HG03571 (cell line): ENCODE results near the gene PDRG1.

Source experiments
- ATAC-seq: cut with Tn5 transposase; IDR thresholded peaks from one replicate; pipeline ENCODE4 v1.9.1; 2021; ENCODE audit not compliant: unreplicated experiment

PDRG1 gene

DNA sequence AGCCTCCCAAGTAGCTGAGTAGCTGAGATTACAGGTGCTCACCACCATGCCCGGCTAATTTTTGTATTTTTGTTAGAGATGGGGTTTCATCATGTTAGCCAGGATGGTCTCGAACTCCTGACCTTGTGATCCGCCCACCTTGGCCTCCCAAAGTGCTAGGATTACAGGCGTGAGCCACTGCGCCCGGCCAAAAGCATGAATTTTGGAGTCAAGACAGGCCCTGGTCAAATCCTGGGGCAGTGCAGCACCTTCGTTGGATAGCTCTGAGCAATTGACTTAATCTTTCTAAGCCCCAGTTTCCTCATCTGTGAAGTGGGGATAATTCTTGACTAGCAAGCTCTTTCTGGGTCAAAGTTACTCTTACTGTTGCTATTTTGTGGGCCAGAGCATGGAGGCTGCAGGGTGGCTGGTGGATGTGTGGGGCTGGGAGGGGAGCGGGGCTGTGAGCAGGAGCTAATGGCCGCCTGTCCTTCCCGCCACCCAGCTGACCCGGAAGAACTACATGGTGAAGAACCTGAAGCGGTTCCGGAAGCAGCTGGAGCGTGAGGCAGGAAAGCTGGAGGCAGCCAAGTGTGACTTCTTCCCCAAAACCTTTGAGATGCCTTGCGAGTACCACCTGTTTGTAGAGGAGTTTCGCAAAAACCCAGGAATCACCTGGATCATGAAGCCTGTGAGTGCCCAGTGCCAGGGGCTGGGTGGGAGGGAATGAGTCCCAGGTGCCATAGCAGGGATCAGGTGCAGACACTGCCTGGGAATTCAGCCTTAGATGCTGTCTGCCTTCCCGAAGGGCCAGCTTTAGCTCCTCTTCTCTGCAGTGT lies 42.4 kb downstream of the PDRG1 start:
- no peak for ATAC-seq

DNA sequence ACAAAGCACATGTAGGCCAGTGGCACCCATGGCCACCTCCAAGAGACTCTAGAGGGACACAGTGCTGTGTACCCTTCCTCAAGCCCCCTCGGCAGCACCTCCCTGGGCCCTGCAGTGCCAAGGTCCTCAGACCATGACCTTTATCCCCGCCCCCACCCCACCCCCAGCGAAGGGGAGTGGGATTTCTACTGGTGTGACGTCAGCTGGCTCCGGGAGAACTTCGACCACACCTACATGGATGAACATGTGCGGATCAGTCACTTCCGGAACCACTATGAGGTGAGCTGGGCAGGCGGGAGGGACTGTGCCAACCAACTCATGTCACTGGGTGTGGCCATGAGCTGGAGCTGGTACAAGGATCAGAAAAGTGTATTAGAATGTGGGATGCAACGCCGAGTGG lies 43.4 kb downstream of the PDRG1 start:
- no peak for ATAC-seq

DNA sequence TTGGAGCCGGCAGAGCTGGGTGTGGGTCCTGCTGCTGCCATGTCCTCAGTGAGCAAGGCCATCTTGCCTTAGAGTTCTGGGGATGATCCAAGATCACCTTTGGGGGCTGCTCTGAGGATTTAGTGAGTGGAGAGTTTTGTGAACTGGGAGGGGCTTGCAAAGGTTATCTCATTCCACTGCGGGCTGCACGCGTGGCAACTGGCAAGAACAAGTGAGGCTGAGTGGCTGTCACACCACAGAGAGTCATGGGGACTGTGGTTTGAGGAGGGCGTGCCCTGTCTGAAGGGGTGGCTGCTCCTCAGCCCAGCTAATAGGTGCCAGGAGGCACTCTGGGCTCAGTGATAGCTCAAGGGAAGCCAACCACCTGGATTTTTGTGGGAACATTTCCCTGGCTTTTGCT lies 43.8 kb downstream of the PDRG1 start:
- ATAC-seq, result no peak

DNA sequence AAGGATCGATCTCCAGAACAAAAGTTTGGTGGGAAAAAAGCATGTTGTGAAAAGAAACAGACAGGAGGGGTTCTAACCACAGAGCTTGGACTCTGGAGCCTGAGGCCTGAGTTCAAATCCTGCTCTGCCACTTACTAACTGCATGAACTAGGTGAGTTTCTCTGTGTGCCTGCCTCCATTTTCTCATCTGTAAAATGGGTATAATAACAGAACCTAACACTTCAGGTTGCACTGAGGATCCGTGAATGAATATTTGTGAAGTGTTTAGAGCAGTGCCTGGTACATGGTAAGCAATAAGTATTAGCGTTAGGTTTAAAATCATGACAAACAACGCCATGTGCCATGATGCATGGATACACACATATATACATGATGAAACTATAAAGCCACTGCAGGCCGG lies 44.8 kb downstream of the PDRG1 start:
- no peak for ATAC-seq

DNA sequence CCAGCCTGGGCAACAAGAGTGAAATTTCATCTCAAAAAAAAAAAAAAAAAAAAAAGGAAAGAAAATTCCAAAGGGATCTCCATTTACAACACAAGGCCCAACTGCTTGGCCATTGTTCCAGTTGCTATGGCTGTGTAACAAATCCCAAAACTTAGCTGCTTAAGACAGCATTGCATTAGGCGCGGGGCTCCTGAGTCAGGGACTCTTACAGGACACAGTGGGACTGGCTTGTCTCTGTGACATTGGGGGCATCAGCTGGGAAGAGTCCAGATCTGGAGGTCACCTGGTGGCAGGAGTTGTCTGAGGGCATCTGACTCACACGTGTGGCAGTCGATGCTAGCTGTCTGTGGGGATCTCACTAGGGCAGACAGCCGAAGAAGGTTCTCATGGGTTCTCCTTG lies 45.8 kb downstream of the PDRG1 start:
- no peak for ATAC-seq

DNA sequence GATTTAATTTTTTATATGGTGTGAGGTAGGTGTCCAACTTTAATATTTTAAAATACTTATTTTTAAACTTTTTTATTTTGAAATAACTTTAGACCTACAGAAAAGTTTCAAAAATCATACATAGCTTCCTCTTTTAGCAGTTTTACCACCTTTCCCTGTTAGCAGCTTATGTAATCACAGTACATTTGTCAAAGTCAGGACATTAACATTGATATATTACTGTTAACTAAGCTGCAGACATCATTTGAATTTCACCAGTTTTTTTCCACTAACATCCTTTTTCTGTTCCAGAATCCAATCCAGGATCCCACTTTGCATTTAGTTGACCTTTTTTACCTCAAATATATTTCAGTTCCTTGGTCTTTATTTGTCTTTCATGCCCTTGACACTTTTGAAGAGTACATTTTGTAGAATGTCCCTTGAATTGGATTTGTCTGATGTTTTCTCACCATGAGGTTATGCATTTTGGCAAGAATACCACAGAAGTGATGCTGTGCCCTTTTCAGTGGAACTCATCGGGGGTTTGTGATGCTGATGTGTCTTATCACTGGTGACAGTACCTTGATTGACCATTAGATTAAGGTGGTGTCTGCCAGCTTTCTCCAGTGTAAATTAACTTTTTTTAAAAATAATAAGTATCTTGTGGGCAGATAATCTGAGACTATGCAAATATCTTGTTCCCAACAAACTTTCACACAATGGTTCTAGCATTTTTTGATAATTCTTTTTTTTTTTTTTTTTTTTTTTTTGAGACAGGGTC lies 48.0 kb downstream of the PDRG1 start:
- no peak for ATAC-seq

DNA sequence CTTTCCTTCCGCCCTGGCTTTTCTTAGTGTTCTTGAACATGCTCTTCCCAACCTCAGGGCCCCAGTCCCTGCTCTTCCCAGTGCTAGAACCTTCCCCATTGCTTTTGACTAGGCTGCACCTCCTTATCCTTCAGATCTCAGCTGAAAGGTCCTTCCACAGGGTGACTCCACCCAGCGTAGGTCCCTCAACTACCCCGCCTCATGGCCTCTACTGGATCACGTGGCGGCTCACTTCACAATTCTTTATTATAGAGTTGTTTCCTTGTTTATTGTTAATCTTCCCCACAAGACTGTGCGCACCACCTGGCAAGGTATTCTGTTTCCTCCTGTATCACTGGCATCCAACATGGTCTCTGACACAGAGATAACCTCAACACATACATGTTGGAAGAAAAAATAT lies 50.2 kb downstream of the PDRG1 start:
- ATAC-seq, result no peak

DNA sequence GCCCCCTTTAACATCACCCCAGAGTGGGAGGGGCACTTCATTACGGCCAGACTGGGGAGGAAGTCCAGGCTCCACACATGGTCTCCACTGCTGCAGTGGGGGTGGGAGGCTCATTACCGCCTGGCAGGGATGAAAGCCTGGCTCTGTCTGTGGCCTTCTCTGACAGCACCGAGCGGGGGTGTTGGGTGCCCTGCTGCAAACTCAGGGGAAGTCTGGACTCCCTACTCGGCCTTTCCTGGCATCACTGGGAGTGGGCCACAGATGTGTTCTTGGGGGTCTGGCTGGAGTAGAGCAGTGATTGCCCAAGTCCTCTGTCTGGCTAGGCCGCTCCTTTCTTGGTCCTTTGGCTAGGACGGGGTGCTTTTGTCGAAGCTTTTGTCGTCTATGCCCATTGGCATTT lies 54.3 kb downstream of the PDRG1 start:
- ATAC-seq, result no peak

DNA sequence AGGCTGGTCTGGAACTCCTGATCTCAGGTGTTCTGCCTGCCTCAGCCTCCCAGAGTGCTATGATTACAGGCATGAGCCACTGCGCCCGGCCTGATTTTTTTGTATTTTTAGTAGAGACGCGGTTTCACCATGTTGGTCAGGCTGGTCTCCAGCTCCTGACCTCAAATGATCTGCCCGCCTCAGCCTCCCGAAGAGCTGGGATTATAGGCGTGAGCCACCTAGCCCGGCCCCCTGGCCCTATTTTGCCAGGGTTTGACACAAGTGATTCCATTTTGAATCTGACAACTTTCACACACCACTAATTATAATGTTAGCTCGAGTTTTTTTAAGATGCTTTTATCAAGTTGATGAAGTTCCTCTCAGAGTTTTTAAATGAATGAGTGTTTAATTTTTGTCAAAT lies 55.8 kb downstream of the PDRG1 start:
- no peak for ATAC-seq

DNA sequence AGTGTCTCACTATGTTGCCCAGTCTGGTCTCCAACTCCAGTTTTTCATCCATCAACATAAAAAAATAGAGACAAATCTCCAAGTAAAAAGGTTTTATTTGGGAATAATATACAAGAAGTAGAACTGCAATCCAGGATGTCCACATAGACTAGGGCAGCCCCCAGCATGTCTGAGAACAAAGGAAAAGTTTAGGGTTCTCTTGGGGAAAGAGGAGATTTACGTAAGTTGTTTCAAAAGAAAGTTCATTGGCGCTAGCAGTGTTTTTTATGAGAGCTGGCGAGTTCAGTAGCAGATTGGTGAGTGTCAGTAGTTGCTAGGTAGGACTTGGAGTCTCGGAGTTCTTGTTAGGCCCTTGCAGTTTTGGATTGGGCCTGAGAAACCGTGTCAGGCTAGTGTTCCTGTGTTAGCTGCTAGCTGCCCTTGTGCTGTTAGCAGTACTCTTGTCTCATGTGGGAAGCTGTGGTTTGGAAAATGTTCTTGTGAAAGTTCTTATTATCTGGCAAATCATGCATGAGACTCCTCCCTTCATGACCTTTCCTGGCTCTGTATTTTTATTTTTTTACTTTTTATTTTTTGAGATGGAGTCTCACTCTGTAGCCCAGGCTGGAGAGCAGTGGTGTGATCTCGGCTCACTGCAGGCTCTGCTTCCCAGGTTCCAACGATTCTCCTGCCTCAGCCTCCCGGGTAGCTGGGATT lies 56.7 kb downstream of the PDRG1 start:
- peak; percentile 89 for ATAC-seq
